Endometrial microvascular endothelial cells (primary cell): ENCODE results near the gene GPR183. TPM values are rescaled to one million over a fixed set of nuclear protein-coding genes. Genes with fewer than 3 reads are reported as not detected.

Experiments
- in situ Hi-C: cut with HindIII; loops from 2 replicates; pipeline ENCODE4 v1.10.0; 2017; ENCODE audit warnings: low sequenced_read_pairs, low pct_unique_long_range_greater_than_20kb; ENCODE audit errors: inconsistent ontology term
- total RNA-seq: library from RNA; depleted of rRNA; stranded (reverse); fragments of >200 nt; gene quantifications from one replicate; pipeline ENCODE4 v1.2.3, GENCODE V29; 2015; ENCODE audit errors: inconsistent ontology term

Gene GPR183, protein sequence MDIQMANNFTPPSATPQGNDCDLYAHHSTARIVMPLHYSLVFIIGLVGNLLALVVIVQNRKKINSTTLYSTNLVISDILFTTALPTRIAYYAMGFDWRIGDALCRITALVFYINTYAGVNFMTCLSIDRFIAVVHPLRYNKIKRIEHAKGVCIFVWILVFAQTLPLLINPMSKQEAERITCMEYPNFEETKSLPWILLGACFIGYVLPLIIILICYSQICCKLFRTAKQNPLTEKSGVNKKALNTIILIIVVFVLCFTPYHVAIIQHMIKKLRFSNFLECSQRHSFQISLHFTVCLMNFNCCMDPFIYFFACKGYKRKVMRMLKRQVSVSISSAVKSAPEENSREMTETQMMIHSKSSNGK
- 0.65 TPM for total RNA-seq

DNA sequence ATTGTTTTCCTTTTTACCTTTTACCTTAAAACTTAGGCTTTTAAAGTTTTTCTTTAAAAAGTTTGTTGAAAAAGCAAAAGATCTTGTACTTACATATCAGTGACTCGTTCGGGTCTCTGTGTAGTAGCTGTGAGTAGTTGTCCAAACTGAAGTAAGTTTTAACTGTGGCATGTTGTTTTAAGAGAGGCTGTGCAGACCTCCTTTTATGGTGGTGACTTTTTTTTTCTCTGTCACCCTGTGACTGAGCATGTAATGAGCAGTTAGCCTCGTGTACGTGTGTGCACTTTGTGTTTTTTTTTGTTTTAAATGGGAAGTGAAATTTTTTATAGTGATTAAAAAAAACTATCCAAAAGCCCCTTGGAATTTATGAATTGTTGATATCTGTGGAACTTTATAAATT, at the start of gene GPR183:
GPR183 (minus strand) TSS at position 153 of the 400 bp plus-strand sequence. CDS start 11,254 bp downstream, outside the sequence.
- in situ Hi-C loops: no loop called here

GRCh38 chr13:99356262-99357091, 49.3 kb upstream of the GPR183 start:
- in situ Hi-C loops: no loop called here

DNA sequence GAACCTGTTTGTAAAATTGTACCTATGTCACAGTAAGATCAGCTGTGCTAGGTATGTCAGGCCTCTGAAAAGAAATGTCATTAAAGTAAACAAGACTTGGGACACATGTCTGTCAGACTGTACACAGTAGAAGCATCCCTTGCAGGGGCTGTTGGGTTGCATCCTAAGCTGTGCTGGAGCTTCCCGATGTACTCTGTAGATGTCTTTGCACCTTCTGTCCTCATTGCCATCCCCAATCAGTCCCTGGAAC, 48.7 kb upstream of the GPR183 start:
- in situ Hi-C loops: no loop called here

DNA sequence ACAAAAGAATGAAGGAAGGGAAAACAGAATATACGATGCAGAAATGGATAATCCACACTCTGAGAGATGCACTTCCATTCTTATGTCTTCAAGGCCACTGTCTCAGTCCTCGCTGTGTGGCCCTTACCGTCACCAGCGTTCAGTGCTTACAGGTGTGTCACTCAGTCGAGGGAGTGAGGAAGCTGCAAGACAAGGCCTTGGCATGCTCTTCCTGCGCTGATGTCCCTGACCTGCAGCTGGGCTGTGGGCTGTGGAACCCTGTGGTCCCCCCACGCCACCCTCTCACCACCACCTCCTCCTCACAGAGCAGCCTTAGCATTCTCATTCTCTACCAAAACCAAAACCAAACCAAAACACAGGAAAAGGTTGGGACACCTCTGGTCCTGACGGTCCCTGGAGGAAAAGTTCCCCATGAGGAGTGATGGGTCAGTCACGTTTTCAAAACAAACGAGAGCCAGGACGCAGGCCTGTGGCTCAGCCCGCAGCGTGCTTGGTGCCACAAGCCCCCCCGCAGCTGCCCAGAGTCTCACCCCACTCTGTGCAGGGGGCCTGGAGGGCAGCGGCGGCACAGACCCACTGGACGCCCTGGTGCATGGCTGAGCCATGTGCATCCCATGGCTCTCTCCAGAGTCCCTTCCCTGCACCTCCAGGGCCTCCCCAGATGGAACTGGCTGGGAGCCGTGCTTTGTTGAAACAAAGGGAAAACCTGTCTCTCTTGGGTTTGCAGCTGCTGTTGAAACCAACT, 48.2 kb upstream of the GPR183 start:
- in situ Hi-C loops: no loop called here

- in situ Hi-C loops: no loop called here
These were observed 47.3 kb upstream of the GPR183 start for GRCh38 chr13:99354371-99354951.

GRCh38 chr13:99353836-99354235, 46.6 kb upstream of the GPR183 start:
- in situ Hi-C loops: no loop called here

GRCh38 chr13:99353246-99353600, 46.0 kb upstream of the GPR183 start:
- in situ Hi-C loops: no loop called here

DNA sequence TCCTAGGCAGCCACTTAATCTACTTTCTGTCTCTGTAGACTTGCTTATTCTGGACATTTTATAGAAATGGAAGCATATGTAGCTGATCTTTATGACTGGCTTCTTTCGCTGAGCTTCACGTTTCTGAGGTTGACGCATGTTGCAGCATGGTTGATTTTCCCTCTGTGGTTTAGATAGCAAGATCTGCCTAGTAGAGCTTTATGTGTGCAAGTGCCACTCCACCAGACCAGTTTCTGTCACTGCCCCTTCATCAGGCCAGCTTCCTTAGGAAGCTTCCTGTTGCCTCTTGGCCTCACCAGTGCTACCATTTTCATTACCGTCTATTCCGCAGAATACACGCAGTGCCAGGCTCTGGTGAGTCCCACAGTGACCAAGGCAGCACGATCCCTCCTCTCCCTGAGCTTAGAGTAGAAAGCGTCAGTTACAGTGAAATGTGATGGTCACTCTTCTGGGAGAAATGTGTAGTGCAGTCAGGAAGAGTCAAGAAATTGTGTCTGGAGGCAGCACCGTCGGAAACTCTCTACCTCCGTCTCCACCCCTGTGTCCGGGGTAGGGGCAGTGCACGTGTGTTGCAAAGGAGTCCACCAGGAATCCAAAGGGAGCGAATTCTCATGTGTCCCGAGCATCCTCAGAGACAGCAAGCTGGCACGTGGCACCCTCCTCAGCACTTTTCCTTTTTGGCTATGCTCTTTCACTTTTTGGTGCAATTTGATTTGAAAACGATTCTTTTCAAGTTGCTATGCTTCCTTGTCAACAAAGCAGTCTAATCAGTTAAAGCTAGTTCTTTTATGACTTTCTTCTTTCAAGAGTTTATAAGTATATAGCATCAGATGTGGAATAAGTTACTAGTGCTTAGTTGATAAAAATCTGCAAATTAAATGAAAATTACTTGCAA, 45.4 kb upstream of the GPR183 start:
- in situ Hi-C loops: no loop called here

GRCh38 chr13:99351772-99352171, 44.6 kb upstream of the GPR183 start:
- in situ Hi-C loops: no loop called here

- in situ Hi-C loops: no loop called here
These were observed 43.0 kb upstream of the GPR183 start for GRCh38 chr13:99350191-99350590.

- in situ Hi-C loops: no loop called here
These were observed 40.8 kb upstream of the GPR183 start for GRCh38 chr13:99347911-99348451.

DNA sequence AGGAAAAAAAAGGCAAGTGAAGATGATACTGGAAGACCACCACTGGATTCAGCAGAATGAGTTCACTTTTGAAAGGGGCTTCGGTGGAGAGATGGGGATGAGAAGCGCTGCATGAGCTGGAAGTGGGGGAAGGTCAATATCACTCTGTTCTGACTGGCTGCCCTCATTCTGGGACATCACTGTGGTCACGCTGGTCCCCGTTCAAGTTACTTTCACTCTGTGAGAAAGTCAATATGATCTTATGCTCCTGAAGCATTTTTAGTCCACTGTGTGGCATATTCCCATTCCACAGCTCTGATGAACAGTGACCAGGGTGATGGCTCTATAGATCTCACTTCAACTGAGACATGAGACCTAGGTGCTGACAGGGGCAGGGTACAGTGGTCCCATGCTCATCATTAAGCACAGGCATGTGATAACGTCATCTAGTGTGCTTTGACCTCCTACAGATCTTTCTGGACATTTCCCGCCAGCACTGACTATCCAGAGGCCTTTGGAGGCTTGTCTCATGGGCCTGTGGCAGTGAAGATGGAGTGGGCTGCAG, 40.2 kb upstream of the GPR183 start:
- in situ Hi-C loops: no loop called here

DNA sequence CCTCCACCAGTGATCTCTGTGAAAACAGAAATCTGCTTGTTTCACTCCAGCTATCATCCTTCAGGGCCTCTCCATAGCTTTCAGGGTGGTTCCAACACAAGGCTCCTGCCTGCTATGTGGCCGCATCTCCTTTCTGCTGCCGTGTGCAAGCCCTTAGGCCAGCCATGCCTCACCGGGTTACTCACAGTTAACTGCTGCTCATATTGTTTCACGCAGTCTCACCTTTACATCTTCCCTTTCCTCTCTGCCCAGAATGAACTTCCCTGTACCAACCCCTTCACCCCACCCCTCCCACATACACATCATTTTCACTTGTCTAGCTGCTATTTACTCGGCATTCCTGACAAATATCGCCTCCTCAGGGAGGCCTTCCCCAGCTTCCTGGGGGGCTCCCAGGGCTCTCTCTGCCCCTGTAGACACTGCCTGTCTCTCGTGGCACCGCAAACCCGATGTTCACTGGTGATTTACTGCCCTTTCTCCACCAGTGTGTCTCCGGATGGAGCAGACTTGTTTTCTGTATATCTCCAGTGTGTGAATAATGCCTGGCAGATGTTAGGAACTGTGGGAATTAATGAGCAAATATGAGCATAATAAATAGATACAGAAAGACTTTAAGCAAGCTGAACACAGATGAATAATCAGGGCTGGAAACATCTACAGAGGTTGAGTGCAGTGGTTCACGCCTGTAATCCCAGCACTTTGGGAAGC, 39.3 kb upstream of the GPR183 start:
- in situ Hi-C loops: no loop called here

GRCh38 chr13:99345345-99345744, 38.1 kb upstream of the GPR183 start:
- in situ Hi-C loops: no loop called here

- in situ Hi-C loops: no loop called here
These were observed 37.5 kb upstream of the GPR183 start for GRCh38 chr13:99344610-99345208.

DNA sequence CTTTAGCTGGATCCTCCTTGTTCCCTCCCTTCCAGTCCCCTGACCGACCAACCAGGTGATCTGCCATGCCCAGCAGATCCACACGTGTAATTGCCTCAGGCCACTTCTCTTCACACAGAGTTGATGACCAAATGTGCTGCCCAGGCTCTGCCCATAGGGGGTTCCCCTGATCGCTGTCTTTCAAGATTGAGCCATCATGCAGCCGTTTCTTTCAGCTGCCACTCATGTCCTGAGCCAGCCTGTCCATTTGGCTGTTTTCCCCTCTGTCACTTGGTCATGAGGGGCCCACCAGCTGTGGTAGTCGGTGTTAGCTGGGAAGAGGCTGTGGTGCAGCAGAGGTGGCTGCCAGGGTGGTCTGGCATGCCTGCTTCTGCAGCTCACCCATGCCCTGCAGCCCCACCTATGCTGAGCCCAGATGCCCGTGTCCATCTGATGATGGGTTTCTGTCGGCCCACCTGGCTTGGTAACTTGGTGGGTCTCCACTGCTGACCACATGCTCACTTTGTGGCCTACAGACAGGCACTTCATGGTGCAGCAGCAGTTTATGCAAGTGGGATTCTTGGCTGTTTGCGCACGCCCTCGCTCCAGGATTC, 35.6 kb upstream of the GPR183 start:
- in situ Hi-C loops: no loop called here
